T-helper 2 cell treated with Interferon-gamma antibody and Interleukin-4, amounts not matched to agents 100 ng/mL and 5 ng/mL, for 36 hours (primary cell): ENCODE results near the gene GRHL1. TPM values are rescaled to one million over a fixed set of nuclear protein-coding genes. Genes with fewer than 3 reads are reported as not detected.

ENCODE experiments used
- intact Hi-C: fragments of 100-400 bp; cut with micrococcal nuclease; formaldehyde crosslinking; loops from one replicate; pipeline ENCODE4 v1.15.1; 2023
- total RNA-seq: library from RNA; stranded (reverse); gene quantifications from 2 replicates; pipeline ENCODE4 v1.2.3, GENCODE V29; 2022

Gene GRHL1
- total RNA-seq, 1 donor from 2014 or later: 0.75 TPM

GRCh38 chr2:9971105-9971818 lies 19.8 kb downstream of the GRHL1 start:
- intact Hi-C loops: no loop called here

- intact Hi-C loops: no loop called here
Measured at GRCh38 chr2:9971890-9972289, 20.4 kb downstream of the GRHL1 start.

- intact Hi-C loops: no loop called here
Measured at GRCh38 chr2:9972621-9973479, 21.4 kb downstream of the GRHL1 start.

- intact Hi-C loops: no loop called here
Measured at GRCh38 chr2:9973690-9974089, 22.2 kb downstream of the GRHL1 start.

GRCh38 chr2:9974343-9974742 lies 22.9 kb downstream of the GRHL1 start:
- intact Hi-C loops: no loop called here

GRCh38 chr2:9975328-9975727 lies 23.8 kb downstream of the GRHL1 start:
- intact Hi-C loops: no loop called here

GRCh38 chr2:9975805-9976447 lies 24.4 kb downstream of the GRHL1 start:
- intact Hi-C loops: no loop called here

- intact Hi-C loops: no loop called here
Measured at GRCh38 chr2:9979977-9980376, 28.5 kb downstream of the GRHL1 start.

GRCh38 chr2:9980520-9980919 lies 29.0 kb downstream of the GRHL1 start:
- intact Hi-C loops: no loop called here

- intact Hi-C loops: no loop called here
Measured at GRCh38 chr2:9981655-9982054, 30.2 kb downstream of the GRHL1 start.

GRCh38 chr2:9982248-9982647 lies 30.8 kb downstream of the GRHL1 start:
- intact Hi-C loops: no loop called here

GRCh38 chr2:9982891-9983290 lies 31.4 kb downstream of the GRHL1 start:
- intact Hi-C loops: no loop called here

GRCh38 chr2:9983401-9984216 lies 32.1 kb downstream of the GRHL1 start:
- intact Hi-C loops: loop anchor here (1.0 kb wide), 1 partner anchor 65 kb away; no protein-coding TSS in a partner anchor

GRCh38 chr2:9984217-9984739 lies 32.8 kb downstream of the GRHL1 start:
- intact Hi-C loops: loop anchor here (1.0 kb wide), 1 partner anchor 64 kb away; no protein-coding TSS in a partner anchor

GRCh38 chr2:9984871-9985480 lies 33.5 kb downstream of the GRHL1 start:
- intact Hi-C loops: loop anchor here (1.0 kb wide), 1 partner anchor 63 kb away; no protein-coding TSS in a partner anchor

- intact Hi-C loops: no loop called here
Measured at GRCh38 chr2:9985531-9986328, 34.2 kb downstream of the GRHL1 start.

- intact Hi-C loops: no loop called here
Measured at GRCh38 chr2:9988320-9988719, 36.8 kb downstream of the GRHL1 start.

- intact Hi-C loops: no loop called here
Measured at GRCh38 chr2:9990736-9991135, 39.2 kb downstream of the GRHL1 start.

- intact Hi-C loops: no loop called here
Measured at GRCh38 chr2:9991221-9991620, 39.7 kb downstream of the GRHL1 start.
